ENCODE data around the gene MDN1.
"Not testable (repeated sequence)": the region's sequence is repeated elsewhere in the genome, so short reads cannot be mapped to it uniquely, and the experiment has no call there.

The MDN1 gene

DNA sequence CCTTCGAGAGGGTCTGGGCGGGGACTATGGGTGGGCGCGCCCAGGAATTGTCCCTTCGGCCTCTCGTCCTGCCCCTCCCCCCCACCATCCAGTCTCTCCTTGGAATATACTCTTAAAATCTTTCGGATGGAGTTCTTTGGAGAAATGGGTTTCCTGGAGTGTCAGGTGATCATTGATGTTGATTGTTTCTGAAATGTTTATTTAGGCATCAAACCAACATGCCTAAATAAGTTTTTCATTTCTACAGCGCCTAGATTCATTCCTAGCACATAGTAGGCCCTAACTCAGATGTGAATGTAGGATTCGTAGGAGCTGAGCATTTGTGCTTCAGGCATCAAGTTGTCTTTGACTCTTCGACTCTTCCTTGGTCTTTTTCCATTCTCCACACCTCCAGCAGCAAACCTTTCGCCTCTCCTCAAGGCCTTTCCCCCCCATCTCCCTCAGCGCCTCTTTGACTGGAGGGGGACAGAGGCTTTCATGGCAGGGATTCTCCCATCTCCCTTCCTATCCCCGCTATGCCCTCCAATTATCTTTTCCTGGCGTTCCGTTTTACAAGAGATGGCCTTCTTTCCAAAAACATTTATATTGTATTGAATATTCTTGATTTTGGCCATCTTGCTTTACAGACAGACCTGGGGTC lies 10.7 kb upstream of the MDN1 start:
- peak overlapping the region; percentile 72 for H3K27ac ChIP-seq
- TF ChIP-seq ZFX (IDR thresholded peaks at IDR 0.05), result no peak
- TF ChIP-seq, protein P1, sequence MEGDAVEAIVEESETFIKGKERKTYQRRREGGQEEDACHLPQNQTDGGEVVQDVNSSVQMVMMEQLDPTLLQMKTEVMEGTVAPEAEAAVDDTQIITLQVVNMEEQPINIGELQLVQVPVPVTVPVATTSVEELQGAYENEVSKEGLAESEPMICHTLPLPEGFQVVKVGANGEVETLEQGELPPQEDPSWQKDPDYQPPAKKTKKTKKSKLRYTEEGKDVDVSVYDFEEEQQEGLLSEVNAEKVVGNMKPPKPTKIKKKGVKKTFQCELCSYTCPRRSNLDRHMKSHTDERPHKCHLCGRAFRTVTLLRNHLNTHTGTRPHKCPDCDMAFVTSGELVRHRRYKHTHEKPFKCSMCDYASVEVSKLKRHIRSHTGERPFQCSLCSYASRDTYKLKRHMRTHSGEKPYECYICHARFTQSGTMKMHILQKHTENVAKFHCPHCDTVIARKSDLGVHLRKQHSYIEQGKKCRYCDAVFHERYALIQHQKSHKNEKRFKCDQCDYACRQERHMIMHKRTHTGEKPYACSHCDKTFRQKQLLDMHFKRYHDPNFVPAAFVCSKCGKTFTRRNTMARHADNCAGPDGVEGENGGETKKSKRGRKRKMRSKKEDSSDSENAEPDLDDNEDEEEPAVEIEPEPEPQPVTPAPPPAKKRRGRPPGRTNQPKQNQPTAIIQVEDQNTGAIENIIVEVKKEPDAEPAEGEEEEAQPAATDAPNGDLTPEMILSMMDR (conservative IDR thresholded peaks at IDR 0.05), result no peak

DNA sequence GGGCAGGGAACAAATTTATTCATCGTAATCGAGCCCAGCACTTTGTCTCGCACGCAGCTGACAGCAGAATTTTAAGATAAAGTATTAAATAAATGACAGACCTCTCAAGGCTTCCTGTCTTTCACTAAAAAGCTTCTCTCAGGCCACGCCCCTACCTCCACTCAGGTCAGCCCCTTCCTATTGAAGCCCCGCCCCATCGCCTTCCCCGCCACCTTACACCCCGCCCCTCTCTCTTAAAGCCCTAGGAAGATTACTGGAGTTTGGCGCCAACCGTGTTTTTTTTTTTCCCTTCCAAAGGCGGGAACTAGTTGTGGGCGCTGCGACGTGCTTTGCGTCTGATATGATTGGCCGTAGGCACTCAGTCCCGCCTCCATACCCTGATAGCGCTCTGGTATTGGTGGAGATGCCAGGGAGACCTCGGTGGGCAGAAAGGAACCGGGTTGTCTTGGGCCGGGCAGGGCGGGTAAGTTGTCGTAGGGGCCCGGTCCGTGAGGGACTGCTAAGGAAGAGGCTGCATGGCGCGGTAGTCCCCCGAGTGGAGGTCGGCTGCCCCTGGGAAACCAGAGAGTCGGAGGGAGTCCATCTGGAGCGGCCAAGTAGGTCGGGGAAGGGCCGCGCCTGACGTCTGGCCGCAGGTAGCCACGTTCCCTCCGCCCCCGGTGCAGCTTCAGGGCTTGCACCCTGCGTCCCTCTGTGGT lies 10.0 kb upstream of the MDN1 start, which contains the start of gene CASP8AP2:
CASP8AP2 (plus strand) TSS at position 409 of the 698 bp plus-strand sequence.
- H3K27ac ChIP-seq, result peak within 1 kb of the TSS; percentile 72
- TF ChIP-seq ZFX (IDR thresholded peaks at IDR 0.05), result no peak
- TF ChIP-seq, protein P1 (conservative IDR thresholded peaks at IDR 0.05), result no peak

DNA sequence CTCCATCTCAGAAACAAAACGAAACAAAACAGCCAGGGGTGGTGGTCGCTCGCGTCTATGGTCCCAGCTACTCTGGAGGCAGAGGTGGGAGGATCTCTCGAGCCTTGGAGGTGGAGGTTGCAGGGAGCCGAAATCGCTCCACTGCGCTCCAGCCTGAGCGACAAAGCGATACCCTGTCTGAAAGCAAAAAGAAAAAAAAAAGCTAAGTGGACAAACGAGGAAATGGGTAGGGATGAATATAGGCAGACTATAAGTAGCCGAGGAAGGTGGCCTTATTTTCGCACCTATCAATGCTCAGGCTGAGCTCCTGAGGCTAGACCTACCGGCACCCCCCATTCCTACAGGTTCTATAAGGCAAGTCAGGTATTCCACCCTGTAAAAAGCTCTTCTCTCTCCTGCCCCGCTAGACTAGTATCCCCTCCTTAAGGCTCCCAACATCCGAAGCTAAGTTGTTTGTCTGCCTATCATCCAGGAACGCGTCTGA lies 9.4 kb upstream of the MDN1 start:
- no peak for TF ChIP-seq ZFX (IDR thresholded peaks at IDR 0.05)
- TF ChIP-seq, protein P1 (conservative IDR thresholded peaks at IDR 0.05), result no peak
- H3K27ac ChIP-seq, result peak overlapping the region; percentile 72

DNA sequence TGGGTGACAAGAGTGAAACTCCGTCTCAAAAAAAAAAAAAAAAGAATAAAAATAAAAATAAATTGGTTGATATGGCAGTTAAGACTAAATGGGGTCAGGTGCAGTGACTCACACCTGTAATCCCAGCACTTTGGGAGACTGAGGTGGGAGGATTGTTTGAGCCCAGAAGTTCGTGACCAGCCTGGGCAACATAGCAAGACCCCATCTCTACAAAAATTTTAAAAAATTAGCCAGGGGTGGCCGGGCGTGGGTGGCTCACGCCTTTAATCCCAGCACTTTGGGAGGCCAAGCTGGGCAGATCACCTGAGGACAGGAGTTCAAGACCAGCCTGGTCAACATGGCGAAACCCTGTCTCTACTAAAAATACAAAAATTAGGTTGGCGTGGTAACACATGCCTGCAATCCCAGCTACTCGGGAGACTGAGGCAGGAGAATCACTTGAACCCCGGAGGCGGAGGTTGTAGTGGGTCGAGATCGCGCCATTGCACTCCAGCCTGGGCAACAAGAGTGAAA lies 8.9 kb upstream of the MDN1 start:
- peak overlapping the region; percentile 72 for H3K27ac ChIP-seq

DNA sequence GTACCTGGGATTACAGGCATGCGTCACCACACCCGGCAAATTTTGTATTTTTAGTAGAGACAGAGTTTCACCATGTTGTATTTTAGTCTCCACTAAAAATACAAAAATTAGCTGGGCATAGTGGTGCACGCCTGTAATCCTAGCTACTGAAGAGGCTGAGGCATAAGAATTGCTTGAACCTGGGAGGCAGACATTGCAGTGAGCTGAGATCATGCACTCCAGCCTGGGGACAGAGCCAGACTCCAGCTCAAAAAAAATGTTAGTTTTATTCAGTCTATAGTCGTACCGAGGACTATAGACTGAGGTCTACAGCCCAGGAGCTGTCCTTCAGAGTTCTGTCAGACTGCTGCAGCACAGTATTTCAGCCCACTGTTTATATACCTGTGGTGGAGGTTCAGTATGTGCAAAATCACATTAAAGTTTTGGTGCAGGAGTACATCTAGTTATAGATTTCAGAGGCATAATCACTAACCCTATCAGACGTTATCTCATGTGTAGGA lies 6.5 kb upstream of the MDN1 start:
- no peak overlapping the region for H3K27ac ChIP-seq
- TF ChIP-seq ZFX (IDR thresholded peaks at IDR 0.05), result no peak
- TF ChIP-seq, protein P1 (conservative IDR thresholded peaks at IDR 0.05), result no peak

DNA sequence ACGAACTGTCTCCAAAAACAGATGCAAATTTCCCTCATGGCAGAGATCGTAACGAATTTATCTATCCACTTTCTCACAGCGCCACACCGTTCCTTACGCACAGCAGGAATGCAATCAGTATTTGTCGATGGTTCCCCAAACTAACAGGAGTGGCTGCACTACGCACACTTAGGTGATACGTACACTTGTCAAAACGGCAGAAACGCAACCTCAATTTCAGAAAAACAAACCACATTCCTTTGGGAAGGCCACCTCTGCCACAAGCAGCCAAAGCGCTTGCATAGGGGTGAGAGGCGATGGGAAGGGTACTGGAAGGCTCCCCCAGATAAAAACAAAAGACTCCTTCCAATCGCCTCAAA lies 638 bp downstream of the MDN1 start:
- peak overlapping the region; percentile 71 for H3K27ac ChIP-seq
- TF ChIP-seq, protein P1 (conservative IDR thresholded peaks at IDR 0.05), result no peak
- TF ChIP-seq ZFX (IDR thresholded peaks at IDR 0.05), result no peak

DNA sequence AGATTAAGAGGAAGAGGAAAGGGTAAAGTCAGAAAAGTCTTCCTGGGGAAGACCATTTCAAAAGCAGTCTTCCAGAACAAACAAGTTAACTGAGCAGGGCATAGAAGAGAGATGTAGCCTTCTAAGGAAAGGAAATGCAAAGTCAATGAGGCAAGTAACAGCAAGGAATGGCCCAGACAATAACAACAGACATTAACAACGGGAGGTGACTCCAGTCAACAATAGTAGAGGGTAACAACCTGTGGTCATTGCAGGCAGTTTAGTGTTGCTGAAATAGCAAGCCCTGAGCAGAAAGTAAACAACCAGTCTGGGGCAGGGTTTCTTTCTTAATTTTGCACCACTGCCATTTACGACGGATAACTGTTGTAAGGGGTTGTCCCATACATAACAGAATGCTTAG lies 2.1 kb downstream of the MDN1 start:
- no peak overlapping the region for H3K27ac ChIP-seq
- TF ChIP-seq, protein P1 (conservative IDR thresholded peaks at IDR 0.05), result no peak
- TF ChIP-seq ZFX (IDR thresholded peaks at IDR 0.05), result no peak

DNA sequence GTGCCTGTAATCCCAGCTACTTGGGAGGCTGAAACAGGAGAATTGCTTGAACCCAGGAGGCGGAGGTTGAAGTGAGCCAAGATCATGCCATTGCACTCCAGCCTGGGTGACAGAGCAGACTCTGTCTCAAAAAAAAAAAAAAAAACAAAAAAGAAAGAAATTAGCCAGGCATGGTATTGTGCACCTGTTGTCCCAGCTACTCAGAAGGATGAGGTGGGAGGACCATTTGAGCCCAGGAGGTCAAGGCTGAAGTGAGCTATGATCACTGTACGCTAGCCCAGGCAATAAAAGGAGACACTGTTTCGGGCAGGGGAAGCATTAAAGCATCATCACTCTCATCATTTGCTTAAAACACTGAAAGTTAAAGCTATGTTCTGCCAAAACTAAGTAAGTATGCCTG lies 6.2 kb downstream of the MDN1 start:
- H3K27ac ChIP-seq, result not testable (repeated sequence)

Measured in C4-2B (cell line).